Activated T-cell treated with anti-CD3 and anti-CD28 coated beads, Interleukin-2, amount 50 U/mL, for 1 hour (primary cell): Measurements from ENCODE around the gene TTC34.
A peak's percentile ranks its signal among the peaks of the same experiment; 100 is the strongest.

Source experiments
- DNase-seq: peaks from one replicate; pipeline ENCODE4 v3.0.0-alpha.2; 2020

Gene TTC34

GRCh38 chr1:2587071-2587859 lies 214.2 kb downstream of the TTC34 start:
- no peak for DNase-seq

DNA sequence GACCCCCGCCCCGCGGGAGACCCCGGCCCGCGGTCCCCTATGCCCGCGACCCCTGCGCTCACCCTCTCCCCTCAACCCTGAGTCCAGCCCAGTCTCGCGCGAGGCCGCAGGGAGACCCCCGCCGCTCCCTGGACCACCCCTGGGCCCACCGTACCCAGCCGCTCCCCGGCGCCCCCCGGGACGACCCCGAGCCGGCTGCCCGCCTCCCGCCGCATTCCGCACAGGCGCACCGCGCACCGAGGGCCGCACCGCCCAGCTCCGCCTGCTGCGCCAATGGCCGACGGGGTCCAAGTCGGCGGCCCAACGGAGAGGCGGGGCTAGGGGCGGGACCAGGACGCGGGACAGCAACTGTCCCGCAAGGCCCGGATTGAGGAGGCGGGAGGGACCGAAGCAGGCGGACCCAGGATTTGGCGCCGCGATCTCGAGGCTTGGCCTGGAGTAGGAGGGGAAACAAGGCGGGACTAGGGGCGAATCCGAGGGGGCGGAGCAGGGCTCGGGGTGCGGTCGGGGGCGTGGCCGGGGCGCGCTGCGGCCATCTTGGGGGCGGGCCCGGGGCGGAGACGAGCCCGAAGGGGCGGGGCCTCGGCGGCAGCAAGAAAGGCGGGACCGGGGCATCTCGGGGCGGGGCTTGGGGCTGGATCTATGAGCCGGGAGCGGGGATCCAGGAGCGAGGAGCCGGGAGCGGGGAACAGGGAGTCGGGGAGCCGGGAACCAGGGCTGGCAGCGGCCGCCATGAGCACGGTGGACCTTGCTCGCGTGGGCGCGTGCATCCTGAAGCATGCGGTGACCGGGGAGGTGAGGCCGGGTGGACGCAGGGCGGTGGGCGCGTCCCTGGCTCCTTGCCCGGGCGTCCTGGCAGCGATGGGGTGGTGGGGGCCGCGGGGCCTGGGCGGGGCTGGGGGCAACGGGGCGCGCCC lies 215.1 kb downstream of the TTC34 start, which contains the start of gene PRXL2B:
PRXL2B (plus strand) TSS at position 624 of the 917 bp plus-strand sequence; CDS start at position 733, 109 bp downstream.
- DNase-seq: peak; percentile 99
